ENCODE data around the gene DSEL.

DSEL gene

GRCh38 chr18:67500522-67501205 lies 15.9 kb downstream of the DSEL start:
- no peak for DNase-seq

- DNase-seq, result no peak
These were observed 20.1 kb downstream of the DSEL start for GRCh38 chr18:67496469-67496868.

DNA sequence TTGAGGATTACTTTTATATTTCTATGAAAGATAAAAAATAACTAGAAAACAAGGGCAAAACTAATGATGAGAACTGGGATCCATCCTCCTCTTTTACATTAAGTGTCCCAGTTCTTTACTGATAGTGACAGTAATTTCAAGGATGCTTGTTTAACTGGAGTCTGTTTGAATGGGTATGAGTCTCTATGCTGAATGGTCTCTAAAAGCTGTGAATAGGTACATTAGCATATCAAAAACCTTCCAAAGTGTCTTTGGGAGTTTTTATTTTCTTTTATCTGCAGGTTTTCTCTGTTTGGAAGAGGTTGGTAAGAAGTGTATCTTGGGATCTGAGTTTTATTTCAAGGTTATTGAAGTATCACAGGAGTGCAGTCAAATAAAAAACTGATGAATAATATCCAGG lies 30.0 kb downstream of the DSEL start:
- no peak for DNase-seq

- no peak for DNase-seq
These were observed 30.9 kb downstream of the DSEL start for GRCh38 chr18:67485655-67486054.

- DNase-seq, result no peak
These were observed 32.1 kb downstream of the DSEL start for GRCh38 chr18:67484458-67484857.

DNA sequence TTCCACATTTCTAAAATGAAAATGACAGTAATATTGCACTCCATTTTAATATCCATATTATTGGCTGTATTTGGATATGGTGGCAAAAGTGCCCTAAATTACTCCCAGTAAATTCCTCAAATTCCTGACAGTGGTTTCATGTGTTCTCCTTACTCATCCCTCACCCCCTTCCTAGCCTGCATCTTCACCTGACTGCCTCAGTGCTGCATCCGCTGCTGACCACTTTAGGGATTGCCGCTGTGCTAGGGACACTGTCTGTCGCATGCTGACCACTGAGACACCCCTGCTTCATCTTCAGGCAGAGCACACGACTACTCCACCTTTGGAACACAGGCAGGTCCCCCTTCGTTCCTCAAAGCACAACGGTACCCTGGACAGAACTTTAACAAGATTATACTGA lies 32.6 kb downstream of the DSEL start:
- no peak for DNase-seq

DNA sequence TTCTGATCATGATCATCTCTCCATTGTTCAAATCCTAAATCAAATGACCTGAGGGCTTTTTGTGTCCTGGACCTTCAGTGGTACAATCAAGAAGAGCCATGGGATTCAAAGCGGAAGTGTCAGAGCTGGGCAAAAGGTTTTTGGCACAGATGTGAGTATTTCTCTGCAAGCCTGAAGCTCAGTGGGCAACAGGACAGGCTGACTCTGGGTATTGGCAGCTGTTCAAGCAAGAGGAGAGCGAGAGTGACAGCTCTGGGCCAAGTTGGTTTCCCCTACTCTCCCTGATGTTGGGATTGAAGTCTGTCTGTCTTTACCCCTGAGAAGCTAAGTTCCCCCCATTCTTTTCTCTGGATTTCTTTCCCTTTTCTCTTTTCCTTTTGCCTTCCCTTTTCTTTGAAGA lies 33.3 kb downstream of the DSEL start:
- DNase-seq, result no peak

DNA sequence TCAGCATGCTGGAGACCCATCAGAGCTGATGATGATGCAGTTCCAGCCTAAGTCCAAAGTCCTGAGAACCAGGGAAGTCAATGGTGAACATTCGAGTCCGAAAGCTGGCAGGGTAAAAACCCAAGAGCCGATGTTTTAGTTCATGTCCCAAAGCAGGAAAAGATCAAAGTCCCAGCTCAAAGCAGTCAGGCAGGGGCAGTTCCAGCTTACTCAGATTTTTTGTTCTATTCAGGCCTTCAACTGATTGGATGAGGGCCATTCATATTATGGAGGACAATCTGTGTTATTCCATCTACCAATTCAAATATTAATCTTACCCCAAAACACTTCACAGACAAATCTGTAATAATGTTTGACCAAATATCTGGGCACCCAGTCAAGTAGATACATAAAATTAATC lies 38.3 kb downstream of the DSEL start:
- DNase-seq, result no peak

GRCh38 chr18:67477522-67477921 lies 39.0 kb downstream of the DSEL start:
- DNase-seq, result no peak

- DNase-seq, result no peak
These were observed 39.9 kb downstream of the DSEL start for GRCh38 chr18:67476585-67476984.

GRCh38 chr18:67475673-67476072 lies 40.8 kb downstream of the DSEL start:
- DNase-seq, result no peak

DNA sequence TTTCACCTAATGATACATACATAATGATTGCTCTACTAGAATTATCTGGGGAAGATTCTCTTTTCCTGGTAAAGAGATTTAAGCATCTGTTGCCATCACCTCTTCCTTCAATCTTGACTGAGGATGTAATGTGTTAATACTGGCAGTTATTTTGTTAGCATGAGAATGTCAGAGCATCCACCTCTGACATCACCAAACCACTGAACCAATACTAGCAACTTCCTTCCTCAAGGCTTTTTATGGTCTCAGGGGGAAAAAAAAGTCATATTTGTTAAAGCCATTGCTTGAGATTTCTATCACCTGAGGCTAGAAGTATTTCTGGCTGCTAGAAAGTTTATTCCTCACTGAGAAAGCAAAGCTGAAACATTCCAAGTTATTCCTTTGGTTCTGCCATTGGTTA lies 48.5 kb downstream of the DSEL start:
- no peak for DNase-seq

DNA sequence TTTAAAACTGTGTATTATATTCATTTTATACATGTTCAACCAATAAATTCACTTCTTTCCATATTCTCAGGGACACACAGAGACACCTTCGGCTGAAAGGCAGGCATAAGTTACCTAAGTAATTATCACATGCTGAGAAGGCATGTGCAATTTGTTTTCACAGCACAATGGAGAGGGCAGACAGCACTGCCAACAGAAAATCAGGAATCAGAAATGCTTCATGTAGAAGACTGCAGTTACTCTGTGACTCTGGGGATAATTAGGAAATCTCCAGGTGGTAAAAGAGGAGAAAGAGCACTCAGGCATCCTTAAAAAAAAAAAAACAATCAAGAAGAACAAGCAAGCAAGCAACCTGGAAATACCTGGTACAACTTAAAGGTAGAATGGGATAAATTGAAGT lies 49.3 kb downstream of the DSEL start:
- DNase-seq, result no peak

DNA sequence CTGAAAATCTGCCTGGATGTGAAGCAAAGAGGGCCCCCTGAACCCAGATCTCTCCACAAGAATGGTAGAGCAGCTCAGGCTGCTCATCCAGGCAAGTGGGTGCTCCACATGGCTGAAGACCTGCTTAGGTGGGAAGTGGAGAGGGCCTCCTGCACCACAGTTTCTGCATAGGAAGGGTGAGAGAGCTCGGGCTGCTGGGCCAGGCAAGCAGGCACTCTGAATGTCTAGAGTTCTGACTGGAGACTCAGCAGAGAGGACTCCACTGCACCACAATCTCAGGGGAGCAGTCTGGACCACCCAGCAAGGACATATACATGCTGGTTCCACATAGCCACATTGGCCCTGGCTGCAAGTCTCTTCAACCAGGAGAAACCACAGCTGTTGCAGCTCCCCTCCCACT lies 52.0 kb downstream of the DSEL start:
- DNase-seq, result no peak

- DNase-seq, result no peak
These were observed 52.7 kb downstream of the DSEL start for GRCh38 chr18:67463829-67464228.

GRCh38 chr18:67456711-67457110 lies 59.8 kb downstream of the DSEL start:
- DNase-seq, result no peak
